Suprapubic skin (tissue), 4 donors: Measurements from ENCODE around the gene HOXB5.

Source experiments
- CTCF ChIP-seq, 2 donors: fragments of 200-600 bp in 1 of 2; fragments of 450-650 bp in 1 of 2; sonication (generic) in 1 of 2; IDR thresholded peaks; one replicate each; pipeline ENCODE4 v1.5.1; 2016 to 2019; ENCODE audit warnings: antibody characterized with exemption in 2 of 2, mild to moderate bottlenecking in 1 of 2, moderate library complexity in 1 of 2
- POLR2A ChIP-seq, 2 donors: fragments of 450-650 bp; IDR thresholded peaks; one replicate each; pipeline ENCODE4 v1.6.1; 2017; ENCODE audit warnings: antibody characterized with exemption in 2 of 2, mild to moderate bottlenecking in 2 of 2, moderate library complexity in 2 of 2
- POLR2AphosphoS5 ChIP-seq, 3 donors: sonication (generic); formaldehyde crosslinking; IDR thresholded peaks; one replicate each; pipeline ENCODE4 v1.6.1; 2017; ENCODE audit warnings: antibody characterized with exemption in 3 of 3

- TF ChIP-seq POLR2A (IDR thresholded peaks at IDR 0.05) (no peak), CTCF (IDR thresholded peaks at IDR 0.05) (no peak), POLR2AphosphoS5 (IDR thresholded peaks at IDR 0.05) (no peak)
Observed at GRCh38 chr17:48549914-48550501, 43.6 kb downstream of the HOXB5 start.
